ENCODE results near the gene CTBP1.

DNA sequence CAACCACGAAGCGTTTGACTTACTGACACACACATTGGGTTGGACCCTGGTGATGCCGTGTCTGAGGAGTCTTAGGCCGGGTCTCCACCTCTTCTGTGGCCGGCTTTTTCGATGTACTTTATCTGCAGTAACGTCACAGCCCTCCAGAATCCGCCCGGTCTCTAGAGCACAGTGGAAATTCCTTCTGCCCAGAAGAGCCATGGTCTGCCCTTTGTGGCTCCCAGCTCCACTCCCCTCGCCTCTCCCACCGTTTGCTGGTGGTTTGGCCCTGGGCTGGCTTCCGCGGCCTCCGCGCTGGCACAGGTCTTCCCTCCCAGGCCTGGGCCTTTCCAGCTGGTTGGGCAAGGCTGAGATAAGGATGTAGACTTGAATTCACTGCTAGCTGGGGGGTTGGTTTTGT, 45.1 kb upstream of the CTBP1 start:
- TF ChIP-seq, protein P1, sequence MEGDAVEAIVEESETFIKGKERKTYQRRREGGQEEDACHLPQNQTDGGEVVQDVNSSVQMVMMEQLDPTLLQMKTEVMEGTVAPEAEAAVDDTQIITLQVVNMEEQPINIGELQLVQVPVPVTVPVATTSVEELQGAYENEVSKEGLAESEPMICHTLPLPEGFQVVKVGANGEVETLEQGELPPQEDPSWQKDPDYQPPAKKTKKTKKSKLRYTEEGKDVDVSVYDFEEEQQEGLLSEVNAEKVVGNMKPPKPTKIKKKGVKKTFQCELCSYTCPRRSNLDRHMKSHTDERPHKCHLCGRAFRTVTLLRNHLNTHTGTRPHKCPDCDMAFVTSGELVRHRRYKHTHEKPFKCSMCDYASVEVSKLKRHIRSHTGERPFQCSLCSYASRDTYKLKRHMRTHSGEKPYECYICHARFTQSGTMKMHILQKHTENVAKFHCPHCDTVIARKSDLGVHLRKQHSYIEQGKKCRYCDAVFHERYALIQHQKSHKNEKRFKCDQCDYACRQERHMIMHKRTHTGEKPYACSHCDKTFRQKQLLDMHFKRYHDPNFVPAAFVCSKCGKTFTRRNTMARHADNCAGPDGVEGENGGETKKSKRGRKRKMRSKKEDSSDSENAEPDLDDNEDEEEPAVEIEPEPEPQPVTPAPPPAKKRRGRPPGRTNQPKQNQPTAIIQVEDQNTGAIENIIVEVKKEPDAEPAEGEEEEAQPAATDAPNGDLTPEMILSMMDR (IDR thresholded peaks at IDR 0.05), result no peak
- TF ChIP-seq EZH2 (IDR thresholded peaks at IDR 0.05; ENCODE audit: borderline replicate concordance, insufficient read depth, low read depth, low read length, poor library complexity, severe bottlenecking), result no peak
